Uterus (tissue), 4 donors: ENCODE data around the gene ZBTB20. TPM values are rescaled to one million over a fixed set of nuclear protein-coding genes. Genes with fewer than 3 reads are reported as not detected.

ENCODE experiments used
- DNase-seq, 2 donors: peaks; one replicate each; pipeline ENCODE4 v3.0.0-alpha.2; 2019 to 2020
- H3K27ac ChIP-seq, 2 donors: fragments of 200-600 bp; sonication (generic); 1 replicate in 1 of 2; 2 replicates in 1 of 2; pipeline ENCODE4 v1.5.1; 2016 to 2018
- H3K27me3 ChIP-seq, 2 donors: fragments of 200-600 bp; sonication (generic); one replicate each; pipeline ENCODE4 v1.5.1; 2018 to 2019; ENCODE audit warnings: control low read depth in 1 of 2
- H3K36me3 ChIP-seq, 2 donors: fragments of 200-600 bp; sonication (generic); one replicate each; pipeline ENCODE4 v1.5.1; 2019; ENCODE audit warnings: control low read depth in 1 of 2
- H3K4me1 ChIP-seq, 2 donors: fragments of 200-600 bp; sonication (generic); one replicate each; pipeline ENCODE4 v1.5.1; 2018 to 2019; ENCODE audit warnings: control low read depth in 1 of 2
- H3K4me3 ChIP-seq, 2 donors: fragments of 200-600 bp; sonication (generic); 1 replicate in 1 of 2; 2 replicates in 1 of 2; pipeline ENCODE4 v1.5.1; 2018 to 2019; ENCODE audit warnings: mild to moderate bottlenecking in 1 of 2
- H3K9me3 ChIP-seq, 2 donors: fragments of 200-600 bp; sonication (generic); one replicate each; pipeline ENCODE4 v1.5.1; 2019; ENCODE audit warnings: control low read depth in 1 of 2
- CTCF ChIP-seq, 4 experiments: fragments of 200-600 bp in 2 of 4; fragments of 450-650 bp in 2 of 4; sonication (generic) in 2 of 4; IDR thresholded peaks; one replicate each; pipeline ENCODE4 v1.5.1; 2016 to 2019; ENCODE audit warnings: antibody characterized with exemption in 4 of 4, mild to moderate bottlenecking in 2 of 4, moderate library complexity in 1 of 4
- POLR2A ChIP-seq, 2 donors: fragments of 450-650 bp; IDR thresholded peaks; one replicate each; pipeline ENCODE4 v1.6.1; 2016; ENCODE audit warnings: antibody characterized with exemption in 2 of 2, mild to moderate bottlenecking in 1 of 2, moderate library complexity in 1 of 2
- intact Hi-C: fragments of 100-400 bp; cut with DNase I; formaldehyde crosslinking; loops from one replicate; pipeline ENCODE4 v1.15.1; 2023; ENCODE audit warnings: low total_unique reads
- total RNA-seq, 4 donors: library from RNA; depleted of rRNA in 3 of 4; stranded (reverse); fragments of >200 nt in 3 of 4; gene quantifications; one replicate each; pipeline versions ENCODE4 v1.1.0 to v1.2.4, GENCODE V29; 2014 to 2023
- donor health status: DM: yes; HTN: yes; CAD: no.

ZBTB20 gene
- total RNA-seq, 4 donors from 2014 or later = 35.6 to 157 (median 85.1) TPM

GRCh38 chr3:114884213-114884923, 262.7 kb downstream of the ZBTB20 start:
- no peak for DNase-seq
- H3K36me3 ChIP-seq = no peaks in the 10 kb centered on the region
- H3K9me3 ChIP-seq = no peaks in the 10 kb centered on the region
- no peak overlapping the region for H3K4me3 ChIP-seq
- H3K27ac ChIP-seq = no peak overlapping the region
- intact Hi-C loops = no loop called here
- H3K4me1 ChIP-seq = peaks cover 0 to 14% of the 10 kb centered on the region in 2 donors
- H3K27me3 ChIP-seq = no peaks in the 10 kb centered on the region
- TF ChIP-seq POLR2A (IDR thresholded peaks at IDR 0.05) (no peak), CTCF (IDR thresholded peaks at IDR 0.05) (no peak)

GRCh38 chr3:114880078-114880477, 267.0 kb downstream of the ZBTB20 start:
- H3K9me3 ChIP-seq = no peaks in the 10 kb centered on the region
- H3K4me3 ChIP-seq = no peak overlapping the region
- intact Hi-C loops = no loop called here
- TF ChIP-seq POLR2A (IDR thresholded peaks at IDR 0.05) (no peak), CTCF (IDR thresholded peaks at IDR 0.05) (no peak)
- H3K27ac ChIP-seq = peak overlapping the region in 1 of 2 donors; percentile 18
- no peaks in the 10 kb centered on the region for H3K36me3 ChIP-seq
- peaks cover 0 to 20% of the 10 kb centered on the region in 2 donors for H3K4me1 ChIP-seq
- DNase-seq = no peak
- H3K27me3 ChIP-seq = no peaks in the 10 kb centered on the region

- no peak for DNase-seq
- H3K27ac ChIP-seq = peak overlapping the region in 1 of 2 donors; percentile 30
- TF ChIP-seq POLR2A (IDR thresholded peaks at IDR 0.05) (no peak), CTCF (IDR thresholded peaks at IDR 0.05) (no peak)
- H3K27me3 ChIP-seq = no peaks in the 10 kb centered on the region
- H3K4me1 ChIP-seq = peaks cover 0 to 20% of the 10 kb centered on the region in 2 donors
- no peaks in the 10 kb centered on the region for H3K36me3 ChIP-seq
- H3K4me3 ChIP-seq = no peak overlapping the region
- no peaks in the 10 kb centered on the region for H3K9me3 ChIP-seq
- intact Hi-C loops = no loop called here
These were observed 267.7 kb downstream of the ZBTB20 start for GRCh38 chr3:114879059-114880031.

- Histone ChIP-seq H3K9me3 (no peaks in the 10 kb centered on the region), H3K4me1 (peaks cover 0 to 20% of the 10 kb centered on the region in 2 donors), H3K4me3 (no peak overlapping the region), H3K36me3 (no peaks in the 10 kb centered on the region), H3K27ac (no peak overlapping the region), H3K27me3 (no peaks in the 10 kb centered on the region)
- TF ChIP-seq POLR2A (IDR thresholded peaks at IDR 0.05) (no peak), CTCF (IDR thresholded peaks at IDR 0.05) (no peak)
- no peak for DNase-seq
- intact Hi-C loops = no loop called here
These were observed 268.8 kb downstream of the ZBTB20 start for GRCh38 chr3:114878114-114878839.
